Keratinocyte (primary cell): ENCODE results near the gene ADGRL3.

ENCODE experiments used
- EZH2 ChIP-seq: IDR thresholded peaks from one replicate; pipeline ENCODE4 v1.6.1; 2012; ENCODE audit warnings: inconsistent platforms, mild to moderate bottlenecking, low read length, moderate library complexity
- TF ChIP-seq, protein P1 (sequence below), 3 experiments: IDR thresholded peaks in 1 of 3; conservative IDR thresholded peaks in 1 of 3; optimal IDR thresholded peaks in 1 of 3; 2 replicates in 2 of 3; 3 replicates in 1 of 3; pipeline versions ENCODE3 to v1.5.1; 2011; ENCODE audit warnings: low read length in 3 of 3, mild to moderate bottlenecking in 3 of 3, moderate library complexity in 2 of 3, control low read depth in 1 of 3, inconsistent platforms in 1 of 3; ENCODE audit not compliant: insufficient read depth in 2 of 3; ENCODE audit errors: extremely low read depth in 1 of 3

- TF ChIP-seq, protein P1, sequence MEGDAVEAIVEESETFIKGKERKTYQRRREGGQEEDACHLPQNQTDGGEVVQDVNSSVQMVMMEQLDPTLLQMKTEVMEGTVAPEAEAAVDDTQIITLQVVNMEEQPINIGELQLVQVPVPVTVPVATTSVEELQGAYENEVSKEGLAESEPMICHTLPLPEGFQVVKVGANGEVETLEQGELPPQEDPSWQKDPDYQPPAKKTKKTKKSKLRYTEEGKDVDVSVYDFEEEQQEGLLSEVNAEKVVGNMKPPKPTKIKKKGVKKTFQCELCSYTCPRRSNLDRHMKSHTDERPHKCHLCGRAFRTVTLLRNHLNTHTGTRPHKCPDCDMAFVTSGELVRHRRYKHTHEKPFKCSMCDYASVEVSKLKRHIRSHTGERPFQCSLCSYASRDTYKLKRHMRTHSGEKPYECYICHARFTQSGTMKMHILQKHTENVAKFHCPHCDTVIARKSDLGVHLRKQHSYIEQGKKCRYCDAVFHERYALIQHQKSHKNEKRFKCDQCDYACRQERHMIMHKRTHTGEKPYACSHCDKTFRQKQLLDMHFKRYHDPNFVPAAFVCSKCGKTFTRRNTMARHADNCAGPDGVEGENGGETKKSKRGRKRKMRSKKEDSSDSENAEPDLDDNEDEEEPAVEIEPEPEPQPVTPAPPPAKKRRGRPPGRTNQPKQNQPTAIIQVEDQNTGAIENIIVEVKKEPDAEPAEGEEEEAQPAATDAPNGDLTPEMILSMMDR (optimal IDR thresholded peaks at IDR 0.05 in 1 of 3, IDR thresholded peaks at IDR 0.05 in 1 of 3, conservative IDR thresholded peaks at IDR 0.05 in 1 of 3; ENCODE audit: extremely low read depth in 1 of 3, insufficient read depth in 2 of 3, low read length in 3 of 3), result no peak
- no peak for TF ChIP-seq EZH2
These were observed 586.1 kb downstream of the ADGRL3 start for GRCh38 chr4:61786211-61786610.
